ENCODE results near the gene EPS15. TPM values are rescaled to one million over a fixed set of nuclear protein-coding genes. Genes with fewer than 3 reads are reported as not detected.

The EPS15 gene
- total RNA-seq, 1 donor from 2014 or later, result 88.5 TPM

DNA sequence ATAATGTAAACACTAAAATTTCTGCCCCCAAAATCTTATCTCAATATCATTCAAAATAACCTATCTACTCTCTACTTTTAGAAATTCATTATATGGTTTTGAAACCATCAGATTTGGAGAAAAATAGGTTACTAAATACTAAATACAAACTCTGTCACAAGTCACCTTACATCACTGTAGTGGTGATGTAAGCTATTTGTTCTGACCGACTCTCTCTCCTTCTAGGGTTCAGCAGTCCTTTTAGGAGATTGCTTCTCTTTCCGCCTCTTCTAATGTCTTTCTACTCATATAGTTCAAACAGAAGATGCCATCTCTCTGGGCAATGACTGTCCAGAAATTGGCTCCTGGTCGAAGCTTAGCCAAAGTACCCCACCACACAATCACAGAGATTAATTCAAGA lies 93.1 kb downstream of the EPS15 start:
- H3K4me3 ChIP-seq, result no peak overlapping the region
- no peaks in the 10 kb centered on the region for H3K27me3 ChIP-seq
- intact Hi-C loops (cut with DNase I), result no loop called here
- ATAC-seq (no peak), DNase-seq (no peak)
- H3K36me3 ChIP-seq, result peaks cover 13% of the 10 kb centered on the region
- no peaks in the 10 kb centered on the region for H3K9me3 ChIP-seq
- H3K27ac ChIP-seq, result no peak overlapping the region
- H3K4me1 ChIP-seq, result no peaks in the 10 kb centered on the region
- TF ChIP-seq, protein P1, sequence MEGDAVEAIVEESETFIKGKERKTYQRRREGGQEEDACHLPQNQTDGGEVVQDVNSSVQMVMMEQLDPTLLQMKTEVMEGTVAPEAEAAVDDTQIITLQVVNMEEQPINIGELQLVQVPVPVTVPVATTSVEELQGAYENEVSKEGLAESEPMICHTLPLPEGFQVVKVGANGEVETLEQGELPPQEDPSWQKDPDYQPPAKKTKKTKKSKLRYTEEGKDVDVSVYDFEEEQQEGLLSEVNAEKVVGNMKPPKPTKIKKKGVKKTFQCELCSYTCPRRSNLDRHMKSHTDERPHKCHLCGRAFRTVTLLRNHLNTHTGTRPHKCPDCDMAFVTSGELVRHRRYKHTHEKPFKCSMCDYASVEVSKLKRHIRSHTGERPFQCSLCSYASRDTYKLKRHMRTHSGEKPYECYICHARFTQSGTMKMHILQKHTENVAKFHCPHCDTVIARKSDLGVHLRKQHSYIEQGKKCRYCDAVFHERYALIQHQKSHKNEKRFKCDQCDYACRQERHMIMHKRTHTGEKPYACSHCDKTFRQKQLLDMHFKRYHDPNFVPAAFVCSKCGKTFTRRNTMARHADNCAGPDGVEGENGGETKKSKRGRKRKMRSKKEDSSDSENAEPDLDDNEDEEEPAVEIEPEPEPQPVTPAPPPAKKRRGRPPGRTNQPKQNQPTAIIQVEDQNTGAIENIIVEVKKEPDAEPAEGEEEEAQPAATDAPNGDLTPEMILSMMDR (IDR thresholded peaks at IDR 0.05), result no peak

DNA sequence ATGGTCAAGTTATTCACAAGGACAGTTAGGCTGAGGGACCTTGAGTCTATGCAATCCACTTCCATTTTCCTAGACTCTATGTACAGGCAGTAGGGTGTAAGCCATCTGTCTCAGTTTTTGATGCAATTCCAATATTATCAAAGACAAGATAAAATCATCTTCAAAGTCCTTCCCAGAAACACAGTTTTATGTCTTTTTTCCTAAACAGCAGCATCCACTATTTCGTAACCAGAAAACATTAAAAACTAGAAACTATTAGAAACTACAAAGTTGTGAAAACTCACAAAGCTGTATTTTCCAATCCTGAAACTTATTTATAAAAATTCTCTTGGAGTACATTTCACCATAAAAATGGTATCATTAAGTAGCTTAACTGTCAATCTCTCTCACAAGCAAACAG lies 93.8 kb downstream of the EPS15 start:
- Histone ChIP-seq H3K4me3 (no peak overlapping the region), H3K36me3 (peaks cover 17% of the 10 kb centered on the region), H3K9me3 (no peaks in the 10 kb centered on the region), H3K4me1 (no peaks in the 10 kb centered on the region), H3K27me3 (no peaks in the 10 kb centered on the region), H3K27ac (no peak overlapping the region)
- ATAC-seq (no peak), DNase-seq (no peak)
- TF ChIP-seq, protein P1 (IDR thresholded peaks at IDR 0.05), result no peak
- intact Hi-C loops (cut with DNase I), result no loop called here

DNA sequence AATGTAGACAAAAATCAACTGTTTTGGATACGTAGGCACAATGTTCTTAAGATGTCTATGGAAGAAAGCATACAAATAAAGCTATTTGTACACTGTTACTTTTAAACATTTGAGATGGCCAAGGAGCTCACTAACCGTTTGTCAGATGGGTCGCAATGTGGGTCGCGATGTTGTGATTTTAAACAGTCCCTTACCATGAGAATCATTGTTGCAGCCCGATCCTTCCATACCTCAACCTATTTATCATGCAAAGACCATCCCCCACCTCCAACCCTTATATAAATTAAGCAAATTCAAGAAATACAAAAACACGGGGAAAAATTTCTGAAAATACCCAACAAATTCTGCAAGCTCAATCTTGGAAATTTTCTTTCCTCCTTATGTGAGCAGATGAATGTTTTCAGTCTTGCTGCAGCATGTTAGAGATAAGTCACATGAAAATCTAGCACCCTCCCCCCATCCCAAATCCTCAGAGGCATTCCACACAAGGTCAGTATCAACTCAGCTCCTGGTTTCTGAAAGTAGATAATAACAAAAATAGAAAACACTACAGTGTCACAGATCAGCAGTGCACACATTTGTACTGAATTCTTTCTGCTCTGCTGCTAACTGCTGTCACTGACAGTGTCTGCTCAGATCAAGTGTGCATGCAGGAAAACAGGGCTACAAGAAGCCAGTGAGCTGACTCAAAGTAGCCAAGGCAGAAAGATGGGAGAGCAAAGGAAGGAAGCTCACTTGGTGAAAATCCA lies 95.8 kb downstream of the EPS15 start:
- intact Hi-C loops (cut with DNase I), result no loop called here
- no peaks in the 10 kb centered on the region for H3K27me3 ChIP-seq
- no peak for DNase-seq
- H3K36me3 ChIP-seq, result peaks cover 22% of the 10 kb centered on the region
- no peak overlapping the region for H3K27ac ChIP-seq
- no peaks in the 10 kb centered on the region for H3K4me1 ChIP-seq
- H3K9me3 ChIP-seq, result no peaks in the 10 kb centered on the region
- H3K4me3 ChIP-seq, result no peak overlapping the region
- ATAC-seq, result no peak
- TF ChIP-seq, protein P1 (IDR thresholded peaks at IDR 0.05), result no peak

DNA sequence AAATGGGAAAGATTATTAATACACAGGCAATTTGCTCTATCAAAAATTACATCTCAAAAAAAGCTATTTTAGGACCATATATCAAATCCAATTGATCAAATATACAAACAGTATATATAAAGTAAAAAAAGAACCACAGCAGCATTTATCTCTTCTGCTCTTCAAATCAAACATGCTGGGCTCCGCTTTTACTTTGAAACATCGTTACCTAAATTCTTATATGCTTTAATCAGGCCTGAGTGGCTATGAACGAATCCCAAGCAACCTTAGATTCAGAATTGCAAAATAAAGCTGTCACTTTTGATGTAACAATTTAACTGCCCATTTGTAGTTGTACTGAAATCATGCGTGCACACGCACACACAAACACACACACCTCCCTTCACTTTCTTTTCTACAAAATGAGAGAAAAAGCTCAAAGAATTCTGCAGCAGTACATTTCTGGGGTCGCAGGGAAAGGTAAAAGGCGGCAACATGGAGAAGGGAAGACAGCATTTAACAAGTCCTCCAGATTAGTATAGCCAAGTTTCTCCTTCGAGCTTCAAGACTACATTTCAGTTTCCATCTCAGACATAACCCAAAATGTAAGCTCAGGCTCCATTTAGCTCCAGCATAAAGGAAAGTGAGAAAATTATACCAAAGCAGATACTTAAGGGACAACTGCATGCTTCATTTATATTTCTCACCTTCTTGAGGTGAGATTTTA lies 96.5 kb downstream of the EPS15 start:
- DNase-seq (no peak), ATAC-seq (no peak)
- TF ChIP-seq, protein P1 (IDR thresholded peaks at IDR 0.05), result no peak
- Histone ChIP-seq H3K27ac (no peak overlapping the region), H3K4me3 (no peak overlapping the region), H3K4me1 (no peaks in the 10 kb centered on the region), H3K27me3 (no peaks in the 10 kb centered on the region), H3K36me3 (peaks cover 14% of the 10 kb centered on the region), H3K9me3 (no peaks in the 10 kb centered on the region)
- intact Hi-C loops (cut with DNase I), result no loop called here

DNA sequence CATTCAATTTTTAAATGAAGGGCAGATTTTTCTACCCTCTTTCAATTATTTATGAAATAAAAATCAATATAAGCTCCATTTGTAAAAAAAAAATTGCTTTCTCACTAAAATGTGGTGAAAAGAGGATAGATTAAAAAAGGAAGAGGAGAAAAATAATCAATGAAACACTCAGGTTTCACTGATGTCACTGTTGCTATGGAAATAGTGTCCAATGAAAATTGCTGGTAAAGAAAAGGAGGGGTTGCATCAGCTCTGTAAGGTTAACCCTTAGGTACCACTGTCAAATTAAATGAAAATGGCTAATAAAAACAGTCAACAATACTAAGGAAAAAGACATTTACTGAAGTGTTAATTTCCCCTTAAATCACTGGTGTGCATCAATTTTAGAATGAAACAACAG lies 97.1 kb downstream of the EPS15 start:
- no peaks in the 10 kb centered on the region for H3K9me3 ChIP-seq
- DNase-seq, result no peak
- peaks cover 12% of the 10 kb centered on the region for H3K36me3 ChIP-seq
- no peaks in the 10 kb centered on the region for H3K27me3 ChIP-seq
- H3K27ac ChIP-seq, result no peak overlapping the region
- no peak for ATAC-seq
- H3K4me3 ChIP-seq, result no peak overlapping the region
- H3K4me1 ChIP-seq, result no peaks in the 10 kb centered on the region
- TF ChIP-seq, protein P1 (IDR thresholded peaks at IDR 0.05), result no peak
- intact Hi-C loops (cut with DNase I), result no loop called here
